Thyroid gland (tissue), 4 donors: Measurements from ENCODE around the gene HYI. TPM values are rescaled to one million over a fixed set of nuclear protein-coding genes. Genes with fewer than 3 reads are reported as not detected.

Experiments
- DNase-seq, 2 donors: peaks; one replicate each; pipeline ENCODE4 v3.0.0-alpha.2; 2019
- H3K27ac ChIP-seq, 3 donors: fragments of 200-600 bp; sonication (generic); 1 replicate in 2 of 3; 2 replicates in 1 of 3; pipeline ENCODE4 v1.5.1; 2016 to 2019; ENCODE audit warnings: mild to moderate bottlenecking in 1 of 3, moderate library complexity in 1 of 3
- H3K27me3 ChIP-seq: fragments of 200-600 bp; sonication (generic); one replicate; pipeline ENCODE4 v1.5.1; 2019
- H3K36me3 ChIP-seq, 2 donors: fragments of 200-600 bp; sonication (generic); one replicate each; pipeline ENCODE4 v1.5.1; 2016 to 2019
- H3K4me1 ChIP-seq, 2 donors: fragments of 200-600 bp; sonication (generic); one replicate each; pipeline ENCODE4 v1.5.1; 2017 to 2019
- H3K4me3 ChIP-seq, 3 donors: fragments of 200-600 bp; sonication (generic); replicated peaks in 1 of 3; 1 replicate in 2 of 3; 2 replicates in 1 of 3; pipeline ENCODE4 v1.5.1; 2016; ENCODE audit warnings: mild to moderate bottlenecking in 1 of 3
- H3K9me3 ChIP-seq: fragments of 200-600 bp; sonication (generic); one replicate; pipeline ENCODE4 v1.5.1; 2017
- CTCF ChIP-seq, 6 experiments: fragments of 200-600 bp in 3 of 6; fragments of 450-650 bp in 3 of 6; sonication (generic) in 3 of 6; IDR thresholded peaks; one replicate each; pipeline ENCODE4 v1.5.1; 2016 to 2019; ENCODE audit warnings: antibody characterized with exemption in 6 of 6, mild to moderate bottlenecking in 2 of 6, inconsistent platforms in 1 of 6, moderate library complexity in 1 of 6
- POLR2A ChIP-seq, 2 donors: fragments of 450-650 bp; IDR thresholded peaks; one replicate each; pipeline ENCODE4 v1.6.1; 2017; ENCODE audit warnings: antibody characterized with exemption in 2 of 2, mild to moderate bottlenecking in 2 of 2, moderate library complexity in 1 of 2
- WGBS, 2 donors: methylation state at CpG; one replicate each; pipeline ENCODE4 v1.1.5; 2017; 5-methylcytosine and 5-hydroxymethylcytosine counted together
- intact Hi-C: fragments of 100-400 bp; cut with DNase I; formaldehyde crosslinking; loops from one replicate; pipeline ENCODE4 v1.15.1; 2023
- total RNA-seq, 4 donors: library from RNA; depleted of rRNA; stranded (reverse); fragments of >200 nt; gene quantifications; one replicate each; pipeline ENCODE4 v1.2.3, GENCODE V29; 2016

Gene HYI
- total RNA-seq, 4 donors from 2014 or later: 50.6 to 92.9 (median 65.6) TPM

- Histone ChIP-seq H3K9me3 (no peaks in the 10 kb centered on the region), H3K4me1 (peaks cover 0 to 7% of the 10 kb centered on the region in 2 donors), H3K27me3 (no peaks in the 10 kb centered on the region), H3K27ac (no peak overlapping the region), H3K4me3 (no peak overlapping the region), H3K36me3 (peaks cover 58 to 59% of the 10 kb centered on the region in 2 donors)
- TF ChIP-seq CTCF (IDR thresholded peaks at IDR 0.05): no peak
- no peak for TF ChIP-seq POLR2A (IDR thresholded peaks at IDR 0.05)
- DNase-seq: no peak
- WGBS, 2 donors: 90 to 94% methylated on average over 8 to 10 of the region's 10 CpGs
- intact Hi-C loops: no loop called here
These were observed 3.3 kb downstream of the HYI start for GRCh38 chr1:43450251-43450941.

GRCh38 chr1:43449708-43450069, 4.0 kb downstream of the HYI start:
- H3K4me1 ChIP-seq: peaks cover 0 to 4% of the 10 kb centered on the region in 2 donors
- H3K27ac ChIP-seq: no peak overlapping the region
- H3K4me3 ChIP-seq: no peak overlapping the region
- H3K9me3 ChIP-seq: no peaks in the 10 kb centered on the region
- 77 to 92% methylated on average over 5 of the region's 5 CpGs for WGBS, 2 donors
- peaks cover 60 to 63% of the 10 kb centered on the region in 2 donors for H3K36me3 ChIP-seq
- H3K27me3 ChIP-seq: no peaks in the 10 kb centered on the region
- DNase-seq: no peak
- intact Hi-C loops: no loop called here
- no peak for TF ChIP-seq POLR2A (IDR thresholded peaks at IDR 0.05)
- no peak for TF ChIP-seq CTCF (IDR thresholded peaks at IDR 0.05)

GRCh38 chr1:43448955-43449707, 4.6 kb downstream of the HYI start:
- 85 to 90% methylated on average over 11 of the region's 11 CpGs for WGBS, 2 donors
- H3K36me3 ChIP-seq: peaks cover 64 to 68% of the 10 kb centered on the region in 2 donors
- no peak for DNase-seq
- H3K27me3 ChIP-seq: no peaks in the 10 kb centered on the region
- H3K9me3 ChIP-seq: no peaks in the 10 kb centered on the region
- H3K4me1 ChIP-seq: peaks cover 0 to 4% of the 10 kb centered on the region in 2 donors
- H3K4me3 ChIP-seq: no peak overlapping the region
- no peak overlapping the region for H3K27ac ChIP-seq
- TF ChIP-seq POLR2A (IDR thresholded peaks at IDR 0.05) (no peak), CTCF (IDR thresholded peaks at IDR 0.05) (no peak)
- intact Hi-C loops: no loop called here

- Histone ChIP-seq H3K27ac (no peak overlapping the region), H3K27me3 (no peaks in the 10 kb centered on the region), H3K4me1 (peaks cover 0 to 2% of the 10 kb centered on the region in 2 donors), H3K9me3 (no peaks in the 10 kb centered on the region), H3K4me3 (no peak overlapping the region), H3K36me3 (peaks cover 74 to 78% of the 10 kb centered on the region in 2 donors)
- 87 to 93% methylated on average over 10 to 22 of the region's 25 CpGs for WGBS, 2 donors
- TF ChIP-seq POLR2A (IDR thresholded peaks at IDR 0.05): no peak
- no peak for TF ChIP-seq CTCF (IDR thresholded peaks at IDR 0.05)
- no peak for DNase-seq
- intact Hi-C loops: no loop called here
These were observed 5.6 kb downstream of the HYI start for GRCh38 chr1:43447891-43448708.
